ENCODE measurements around the gene AVPR2. TPM values are rescaled to one million over a fixed set of nuclear protein-coding genes. Genes with fewer than 3 reads are reported as not detected.

Gene AVPR2
- polyA plus RNA-seq, 1 experiment, result not detected

GRCh38 chrX:153913701-153914100 lies 9.2 kb downstream of the AVPR2 start:
- Histone ChIP-seq H3K27ac (ENCODE audit: low read depth, low read length) (no peak overlapping the region), H3K4me3 (ENCODE audit: low read depth, low read length) (no peak overlapping the region), H3K27me3 (ENCODE audit: control insufficient read depth, insufficient read depth, low read length) (peaks cover 3% of the 10 kb centered on the region), H3K9me3 (ENCODE audit: control insufficient read depth, insufficient read depth, low read length) (no peaks in the 10 kb centered on the region; the same call in 1 of the 2 replicates)
- POLR2A ChIA-PET, result no interaction called here
- no peak for DNase-seq (ENCODE audit: low read depth, low spot score)
- no peak for TF ChIP-seq CTCF (IDR thresholded peaks at IDR 0.05; ENCODE audit: low read depth, low read length)
- CTCF ChIA-PET, result interaction anchor here (1.4 kb wide), 1 partner anchor 9 kb away, joined by 4 read pairs; no protein-coding TSS in a partner anchor

- no peak overlapping the region for H3K27ac ChIP-seq (ENCODE audit: low read depth, low read length)
- TF ChIP-seq CTCF (IDR thresholded peaks at IDR 0.05; ENCODE audit: low read depth, low read length), result no peak
- CTCF ChIA-PET, result no interaction called here
- no peaks in the 10 kb centered on the region for H3K9me3 ChIP-seq (ENCODE audit: control insufficient read depth, insufficient read depth, low read length)
- no peak for DNase-seq (ENCODE audit: low read depth, low spot score)
- peaks cover 3% of the 10 kb centered on the region for H3K27me3 ChIP-seq (ENCODE audit: control insufficient read depth, insufficient read depth, low read length)
- POLR2A ChIA-PET, result no interaction called here
- H3K4me3 ChIP-seq (ENCODE audit: low read depth, low read length), result no peak overlapping the region
These were observed 13.4 kb downstream of the AVPR2 start for GRCh38 chrX:153917869-153918268.

- POLR2A ChIA-PET, result no interaction called here
- DNase-seq (ENCODE audit: low read depth, low spot score), result no peak
- CTCF ChIA-PET, result no interaction called here
- Histone ChIP-seq H3K4me3 (ENCODE audit: low read depth, low read length) (no peak overlapping the region), H3K9me3 (ENCODE audit: control insufficient read depth, insufficient read depth, low read length) (no peaks in the 10 kb centered on the region), H3K27me3 (ENCODE audit: control insufficient read depth, insufficient read depth, low read length) (no peaks in the 10 kb centered on the region), H3K27ac (ENCODE audit: low read depth, low read length) (no peak overlapping the region)
- no peak for TF ChIP-seq CTCF (IDR thresholded peaks at IDR 0.05; ENCODE audit: low read depth, low read length)
These were observed 14.8 kb downstream of the AVPR2 start for GRCh38 chrX:153919281-153919680.

- no peak for TF ChIP-seq CTCF (IDR thresholded peaks at IDR 0.05; ENCODE audit: low read depth, low read length)
- DNase-seq (ENCODE audit: low read depth, low spot score), result no peak
- ChIA-PET POLR2A (no interaction called here), CTCF (no interaction called here)
- H3K27ac ChIP-seq (ENCODE audit: low read depth, low read length), result no peak overlapping the region
- H3K4me3 ChIP-seq (ENCODE audit: low read depth, low read length), result no peak overlapping the region
- no peaks in the 10 kb centered on the region for H3K9me3 ChIP-seq (ENCODE audit: control insufficient read depth, insufficient read depth, low read length)
- H3K27me3 ChIP-seq (ENCODE audit: control insufficient read depth, insufficient read depth, low read length), result peaks cover 2% of the 10 kb centered on the region
These were observed 16.1 kb downstream of the AVPR2 start for GRCh38 chrX:153920546-153920945.

- H3K4me3 ChIP-seq (ENCODE audit: low read depth, low read length), result no peak overlapping the region
- POLR2A ChIA-PET, result no interaction called here
- TF ChIP-seq CTCF (IDR thresholded peaks at IDR 0.05; ENCODE audit: low read depth, low read length), result no peak
- H3K27ac ChIP-seq (ENCODE audit: low read depth, low read length), result no peak overlapping the region
- peaks cover 2% of the 10 kb centered on the region for H3K27me3 ChIP-seq (ENCODE audit: control insufficient read depth, insufficient read depth, low read length)
- no peak for DNase-seq (ENCODE audit: low read depth, low spot score)
- no peaks in the 10 kb centered on the region for H3K9me3 ChIP-seq (ENCODE audit: control insufficient read depth, insufficient read depth, low read length)
- CTCF ChIA-PET, result interaction anchor here (1.2 to 2.8 kb wide), 2 partner anchors 9 to 26 kb away, joined by 3 to 13 read pairs; no protein-coding TSS in a partner anchor
These were observed 16.6 kb downstream of the AVPR2 start for GRCh38 chrX:153921070-153921469.

Measured in AG04450 (cell line).